ENCODE data around the gene OSBPL10.
A peak's percentile ranks its signal among the peaks of the same experiment; 100 is the strongest.

Gene OSBPL10

DNA sequence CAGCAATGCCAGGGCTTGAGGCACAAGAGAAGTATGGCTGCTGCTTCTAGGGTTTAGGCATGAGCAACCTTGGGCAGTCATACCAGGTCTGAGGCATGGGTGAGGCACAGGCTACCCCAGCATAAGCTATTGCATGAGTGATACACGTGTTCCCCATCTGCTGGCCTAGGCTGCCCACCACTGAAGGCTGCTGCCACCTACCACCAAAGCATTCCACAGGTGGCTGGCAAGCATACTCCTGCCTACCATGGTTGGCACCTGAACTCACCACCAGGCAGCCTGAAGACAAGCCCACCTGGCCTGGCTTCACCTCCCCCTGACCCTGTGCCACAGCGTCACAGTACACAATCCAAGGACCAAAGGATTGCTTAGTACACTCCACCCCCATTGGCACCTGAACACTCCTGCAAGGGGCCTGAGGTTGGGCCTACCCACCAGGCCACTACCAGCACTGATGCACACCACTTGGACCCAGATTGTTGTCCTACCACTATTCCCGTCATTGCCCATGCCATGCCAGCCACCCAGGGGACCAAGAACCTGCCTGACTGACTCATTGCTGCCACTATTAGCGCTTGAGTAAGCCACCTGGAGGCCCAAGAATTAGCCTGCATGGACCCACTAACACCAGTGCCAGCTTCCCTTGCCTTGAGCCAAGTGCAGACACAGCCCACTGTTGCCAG lies 332.6 kb downstream of the OSBPL10 start:
- peaks cover 29% of the 10 kb centered on the region for H3K36me3 ChIP-seq (ENCODE audit: control insufficient read depth, insufficient read depth, low read length, severe bottlenecking)

DNA sequence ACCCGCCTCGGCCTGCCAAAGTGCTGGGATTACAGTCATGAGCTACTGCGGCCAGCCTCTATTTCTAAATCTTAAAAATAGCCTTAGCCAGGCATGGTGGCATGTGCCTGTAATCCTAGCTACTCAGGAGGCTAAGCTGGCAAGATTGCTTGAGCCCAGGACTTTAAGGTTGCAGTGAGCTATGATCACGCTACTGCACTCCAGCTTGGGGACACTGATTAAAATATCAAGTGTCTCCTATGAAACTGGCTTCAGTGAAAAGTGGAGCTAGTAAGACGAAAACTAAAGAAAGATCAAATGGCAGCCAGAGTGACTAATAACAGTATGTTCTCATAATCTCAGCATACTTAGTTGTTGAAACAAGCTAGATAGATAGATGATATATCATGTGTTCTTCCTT lies 335.8 kb downstream of the OSBPL10 start:
- H3K9ac ChIP-seq (ENCODE audit: low read length) = no peak overlapping the region
- H3K36me3 ChIP-seq (ENCODE audit: control insufficient read depth, insufficient read depth, low read length, severe bottlenecking) = peaks cover 29% of the 10 kb centered on the region
- peaks cover 25% of the 10 kb centered on the region for H3K9me3 ChIP-seq (ENCODE audit: control insufficient read depth, low read length)
- no peaks in the 10 kb centered on the region for H3K4me1 ChIP-seq (ENCODE audit: control insufficient read depth, insufficient read depth, low read length)
- H3K27me3 ChIP-seq (replicated peaks; ENCODE audit: control insufficient read depth, insufficient read depth, low read length) = no peaks in the 10 kb centered on the region
- no peak overlapping the region for H3K4me3 ChIP-seq (ENCODE audit: low read length)
- no peak for DNase-seq (ENCODE audit: low read depth)

More for the DNA sequence above, 332.6 kb downstream of the OSBPL10 start:
- Histone ChIP-seq H3K4me3 (ENCODE audit: low read length) (no peak overlapping the region), H3K27me3 (replicated peaks; ENCODE audit: control insufficient read depth, insufficient read depth, low read length) (no peaks in the 10 kb centered on the region), H3K9ac (ENCODE audit: low read length) (no peak overlapping the region), H3K4me1 (ENCODE audit: control insufficient read depth, insufficient read depth, low read length) (no peaks in the 10 kb centered on the region), H3K9me3 (ENCODE audit: control insufficient read depth, low read length) (peaks cover 47% of the 10 kb centered on the region)
- DNase-seq (ENCODE audit: low read depth) = no peak

DNA sequence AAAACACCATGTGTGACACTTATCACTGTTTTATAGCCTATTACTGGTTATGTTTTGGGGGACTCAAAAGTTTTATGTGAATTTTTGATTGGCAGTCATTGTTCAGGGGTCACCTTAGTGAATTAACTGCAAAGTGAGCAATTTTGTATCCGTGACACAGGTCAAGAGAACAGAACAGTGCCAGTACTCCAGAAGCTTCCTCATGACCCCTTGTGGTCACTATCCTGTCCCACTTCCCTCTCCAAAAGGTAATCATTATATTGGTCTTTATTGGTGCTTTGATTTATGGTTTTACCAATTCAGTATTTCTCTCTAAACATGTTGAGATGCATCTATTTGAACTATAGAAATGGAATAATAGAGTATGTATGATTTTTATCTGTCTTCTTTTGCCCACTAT lies 341.2 kb downstream of the OSBPL10 start:
- no peak for DNase-seq (ENCODE audit: low read depth)
- H3K36me3 ChIP-seq (ENCODE audit: control insufficient read depth, insufficient read depth, low read length, severe bottlenecking) = peaks cover 7% of the 10 kb centered on the region
- no peak overlapping the region for H3K4me3 ChIP-seq (ENCODE audit: low read length)

GRCh38 chr3:31636694-31637442 lies 344.2 kb downstream of the OSBPL10 start:
- Histone ChIP-seq H3K36me3 (ENCODE audit: control insufficient read depth, insufficient read depth, low read length, severe bottlenecking) (peaks cover 20% of the 10 kb centered on the region), H3K9ac (ENCODE audit: low read length) (no peak overlapping the region), H3K27me3 (replicated peaks; ENCODE audit: control insufficient read depth, insufficient read depth, low read length) (no peaks in the 10 kb centered on the region), H3K4me3 (ENCODE audit: low read length) (no peak overlapping the region), H3K4me1 (ENCODE audit: control insufficient read depth, insufficient read depth, low read length) (peaks cover 9% of the 10 kb centered on the region), H3K9me3 (ENCODE audit: control insufficient read depth, low read length) (no peaks in the 10 kb centered on the region)
- peak; percentile 25 for DNase-seq (ENCODE audit: low read depth)

More for the DNA sequence above, 341.2 kb downstream of the OSBPL10 start:
- H3K4me1 ChIP-seq (ENCODE audit: control insufficient read depth, insufficient read depth, low read length) = peaks cover 9% of the 10 kb centered on the region
- H3K27me3 ChIP-seq (replicated peaks; ENCODE audit: control insufficient read depth, insufficient read depth, low read length) = no peaks in the 10 kb centered on the region
- no peak overlapping the region for H3K9ac ChIP-seq (ENCODE audit: low read length)
- H3K9me3 ChIP-seq (ENCODE audit: control insufficient read depth, low read length) = no peaks in the 10 kb centered on the region

- Histone ChIP-seq H3K9me3 (ENCODE audit: control insufficient read depth, low read length) (no peaks in the 10 kb centered on the region), H3K27me3 (replicated peaks; ENCODE audit: control insufficient read depth, insufficient read depth, low read length) (no peaks in the 10 kb centered on the region), H3K4me3 (ENCODE audit: low read length) (no peak overlapping the region), H3K9ac (ENCODE audit: low read length) (no peak overlapping the region), H3K36me3 (ENCODE audit: control insufficient read depth, insufficient read depth, low read length, severe bottlenecking) (peaks cover 26% of the 10 kb centered on the region), H3K4me1 (ENCODE audit: control insufficient read depth, insufficient read depth, low read length) (peaks cover 9% of the 10 kb centered on the region)
- DNase-seq (ENCODE audit: low read depth) = peak; percentile 71
Measured at GRCh38 chr3:31636049-31636448, 345.0 kb downstream of the OSBPL10 start.

DNA sequence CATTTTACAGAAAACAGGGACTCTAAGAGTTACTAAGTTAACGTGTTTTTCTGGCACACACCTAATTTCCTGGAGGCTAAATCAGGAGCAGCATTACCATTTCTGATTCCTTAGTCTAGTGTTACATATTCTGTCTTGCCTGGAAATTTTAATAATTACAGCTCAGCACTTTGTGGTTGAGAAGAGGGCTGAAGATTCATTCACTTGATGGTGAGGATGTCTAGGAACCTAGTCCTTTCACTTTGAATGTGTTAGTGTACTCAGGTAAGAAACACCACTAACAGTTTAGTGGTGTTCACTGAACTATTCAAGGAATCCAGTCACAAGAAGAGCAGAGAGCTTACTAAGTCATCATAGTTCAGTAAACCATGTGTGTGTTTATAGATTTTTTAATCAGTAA lies 345.5 kb downstream of the OSBPL10 start:
- Histone ChIP-seq H3K9me3 (ENCODE audit: control insufficient read depth, low read length) (no peaks in the 10 kb centered on the region), H3K36me3 (ENCODE audit: control insufficient read depth, insufficient read depth, low read length, severe bottlenecking) (peaks cover 30% of the 10 kb centered on the region), H3K4me3 (ENCODE audit: low read length) (no peak overlapping the region), H3K4me1 (ENCODE audit: control insufficient read depth, insufficient read depth, low read length) (peaks cover 9% of the 10 kb centered on the region), H3K9ac (ENCODE audit: low read length) (no peak overlapping the region), H3K27me3 (replicated peaks; ENCODE audit: control insufficient read depth, insufficient read depth, low read length) (no peaks in the 10 kb centered on the region)
- peak; percentile 23 for DNase-seq (ENCODE audit: low read depth)

DNA sequence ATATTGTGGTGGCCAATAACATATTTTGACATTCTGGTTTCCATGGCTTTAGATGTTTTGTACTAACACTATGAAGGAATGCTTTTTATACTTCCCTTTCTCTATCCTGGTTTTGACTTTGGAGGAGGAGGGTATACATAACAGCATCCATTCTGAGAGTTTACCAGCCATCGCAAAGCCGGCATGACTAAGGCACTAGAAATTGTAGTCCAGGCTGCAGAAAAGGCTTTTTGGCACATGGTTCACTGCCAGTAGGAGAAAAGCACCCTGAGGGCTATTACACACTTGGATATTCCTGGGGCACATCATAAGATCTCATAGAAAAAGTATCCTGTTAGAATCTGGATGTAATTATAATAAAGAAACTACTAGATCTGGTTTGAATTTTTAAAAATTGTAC lies 346.6 kb downstream of the OSBPL10 start:
- Histone ChIP-seq H3K4me3 (ENCODE audit: low read length) (no peak overlapping the region), H3K9me3 (ENCODE audit: control insufficient read depth, low read length) (no peaks in the 10 kb centered on the region), H3K27me3 (replicated peaks; ENCODE audit: control insufficient read depth, insufficient read depth, low read length) (no peaks in the 10 kb centered on the region), H3K9ac (ENCODE audit: low read length) (no peak overlapping the region), H3K4me1 (ENCODE audit: control insufficient read depth, insufficient read depth, low read length) (peaks cover 9% of the 10 kb centered on the region), H3K36me3 (ENCODE audit: control insufficient read depth, insufficient read depth, low read length, severe bottlenecking) (peaks cover 41% of the 10 kb centered on the region)
- DNase-seq (ENCODE audit: low read depth) = peak; percentile 93

DNA sequence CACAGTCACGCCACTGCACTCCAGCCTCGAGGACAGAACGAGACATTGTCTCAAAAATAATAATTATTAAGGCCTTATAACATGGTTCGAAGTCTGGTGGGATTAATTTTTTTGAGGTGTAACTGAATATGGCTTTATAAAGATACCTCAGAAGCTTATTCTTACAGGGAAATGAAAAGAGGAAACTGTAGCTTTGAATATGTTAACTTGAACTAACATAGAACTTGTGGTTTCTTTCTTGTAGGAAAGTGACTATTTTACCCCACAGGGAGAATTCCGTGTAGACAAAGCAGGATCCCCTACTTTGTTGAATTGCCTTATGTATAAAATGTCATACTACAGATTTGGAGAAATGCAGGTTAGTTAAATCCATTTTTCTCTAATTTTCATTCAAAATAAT lies 352.0 kb downstream of the OSBPL10 start:
- no peak overlapping the region for H3K9ac ChIP-seq (ENCODE audit: low read length)
- DNase-seq (ENCODE audit: low read depth) = no peak
- peaks cover 73% of the 10 kb centered on the region for H3K36me3 ChIP-seq (ENCODE audit: control insufficient read depth, insufficient read depth, low read length, severe bottlenecking)
- H3K27me3 ChIP-seq (replicated peaks; ENCODE audit: control insufficient read depth, insufficient read depth, low read length) = no peaks in the 10 kb centered on the region
- H3K4me1 ChIP-seq (ENCODE audit: control insufficient read depth, insufficient read depth, low read length) = no peaks in the 10 kb centered on the region
- no peaks in the 10 kb centered on the region for H3K9me3 ChIP-seq (ENCODE audit: control insufficient read depth, low read length)
- H3K4me3 ChIP-seq (ENCODE audit: low read length) = no peak overlapping the region

DNA sequence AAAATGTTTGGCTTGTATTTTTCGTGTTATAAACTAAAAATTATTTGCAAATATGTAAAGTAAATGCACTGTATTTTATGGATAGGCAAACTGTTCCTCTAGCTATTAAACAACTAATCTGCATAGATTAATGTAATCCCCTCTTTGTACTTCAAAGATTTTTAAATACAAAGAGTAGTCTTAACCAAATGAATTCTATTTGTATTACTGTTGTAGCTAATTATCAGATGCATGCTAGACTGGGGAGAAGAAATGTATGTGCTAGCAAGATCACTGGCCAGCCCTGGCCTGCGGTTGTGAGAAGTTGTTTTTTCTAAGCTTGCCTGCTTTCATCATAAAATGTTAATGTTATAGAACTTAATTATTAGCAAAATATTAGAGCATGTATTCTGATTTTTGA lies 355.7 kb downstream of the OSBPL10 start:
- Histone ChIP-seq H3K27me3 (replicated peaks; ENCODE audit: control insufficient read depth, insufficient read depth, low read length) (no peaks in the 10 kb centered on the region), H3K4me1 (ENCODE audit: control insufficient read depth, insufficient read depth, low read length) (no peaks in the 10 kb centered on the region), H3K9ac (ENCODE audit: low read length) (no peak overlapping the region), H3K36me3 (ENCODE audit: control insufficient read depth, insufficient read depth, low read length, severe bottlenecking) (peaks cover 80% of the 10 kb centered on the region), H3K4me3 (ENCODE audit: low read length) (no peak overlapping the region), H3K9me3 (ENCODE audit: control insufficient read depth, low read length) (no peaks in the 10 kb centered on the region)
- DNase-seq (ENCODE audit: low read depth) = no peak

- H3K4me1 ChIP-seq (ENCODE audit: control insufficient read depth, insufficient read depth, low read length) = no peaks in the 10 kb centered on the region
- no peaks in the 10 kb centered on the region for H3K9me3 ChIP-seq (ENCODE audit: control insufficient read depth, low read length)
- no peaks in the 10 kb centered on the region for H3K27me3 ChIP-seq (replicated peaks; ENCODE audit: control insufficient read depth, insufficient read depth, low read length)
- H3K4me3 ChIP-seq (ENCODE audit: low read length) = no peak overlapping the region
- no peak for DNase-seq (ENCODE audit: low read depth)
- H3K9ac ChIP-seq (ENCODE audit: low read length) = no peak overlapping the region
- H3K36me3 ChIP-seq (ENCODE audit: control insufficient read depth, insufficient read depth, low read length, severe bottlenecking) = peaks cover 80% of the 10 kb centered on the region
Measured at GRCh38 chr3:31624083-31624709, 356.9 kb downstream of the OSBPL10 start.

- no peaks in the 10 kb centered on the region for H3K9me3 ChIP-seq (ENCODE audit: control insufficient read depth, low read length)
- H3K4me3 ChIP-seq (ENCODE audit: low read length) = no peak overlapping the region
- no peak for DNase-seq (ENCODE audit: low read depth)
- H3K9ac ChIP-seq (ENCODE audit: low read length) = no peak overlapping the region
- peaks cover 83% of the 10 kb centered on the region for H3K36me3 ChIP-seq (ENCODE audit: control insufficient read depth, insufficient read depth, low read length, severe bottlenecking)
- H3K27me3 ChIP-seq (replicated peaks; ENCODE audit: control insufficient read depth, insufficient read depth, low read length) = no peaks in the 10 kb centered on the region
- H3K4me1 ChIP-seq (ENCODE audit: control insufficient read depth, insufficient read depth, low read length) = no peaks in the 10 kb centered on the region
Measured at GRCh38 chr3:31622636-31623288, 358.3 kb downstream of the OSBPL10 start.

All from adipocyte (in vitro differentiated cells).